CD14-positive monocyte (primary cell): ENCODE measurements around the gene SPX. TPM values are rescaled to one million over a fixed set of nuclear protein-coding genes. Genes with fewer than 3 reads are reported as not detected.

Source experiments
- DNase-seq, 3 donors: peaks; one replicate each; pipeline ENCODE4 v3.0.0-alpha.2; 2011 to 2022
- H2AFZ ChIP-seq: 2 replicates; pipeline ENCODE4 v1.6.0; 2012; ENCODE audit warnings: mild to moderate bottlenecking, low read depth, low read length, inconsistent platforms; ENCODE audit not compliant: insufficient read depth, poor library complexity, severe bottlenecking
- H3K27ac ChIP-seq, 2 donors: 1 replicate in 1 of 2; 2 replicates in 1 of 2; pipeline ENCODE4 v1.5.1; 2012 to 2013; ENCODE audit warnings: low read length in 2 of 2, control low read depth in 1 of 2, inconsistent platforms in 1 of 2, low read depth in 1 of 2, mild to moderate bottlenecking in 1 of 2
- H3K27me3 ChIP-seq, 2 donors: one replicate each; pipeline versions ENCODE4 v1.6.0 to v1.6.1; 2011 to 2013; ENCODE audit warnings: low read length in 2 of 2; ENCODE audit not compliant: control insufficient read depth in 2 of 2, insufficient read depth in 2 of 2
- H3K36me3 ChIP-seq, 2 donors: replicated peaks in 1 of 2; 1 replicate in 1 of 2; 2 replicates in 1 of 2; pipeline versions ENCODE4 v1.5.1 to v1.6.1; 2012 to 2013; ENCODE audit warnings: low read length in 2 of 2, control low read depth in 1 of 2, inconsistent platforms in 1 of 2, mild to moderate bottlenecking in 1 of 2; ENCODE audit not compliant: insufficient read depth in 2 of 2, control insufficient read depth in 1 of 2
- H3K4me1 ChIP-seq, 2 donors: 1 replicate in 1 of 2; 2 replicates in 1 of 2; pipeline versions ENCODE4 v1.5.1 to v1.6.1; 2012 to 2013; ENCODE audit warnings: low read length in 2 of 2, control low read depth in 1 of 2, inconsistent platforms in 1 of 2, mild to moderate bottlenecking in 1 of 2, moderate library complexity in 1 of 2; ENCODE audit not compliant: insufficient read depth in 2 of 2, control insufficient read depth in 1 of 2
- H3K4me2 ChIP-seq: replicated peaks from 2 replicates; pipeline ENCODE3; 2012; ENCODE audit warnings: low read length, moderate library complexity, mild to moderate bottlenecking; ENCODE audit not compliant: poor library complexity, severe bottlenecking; ENCODE audit errors: extremely low read depth
- H3K4me3 ChIP-seq, 3 experiments: fragments of 200-600 bp in 1 of 3; sonication (generic) in 1 of 3; replicated peaks in 1 of 3; 1 replicate in 2 of 3; 2 replicates in 1 of 3; pipeline ENCODE4 v1.5.1; 2011 to 2013; ENCODE audit warnings: low read length in 3 of 3, mild to moderate bottlenecking in 3 of 3, control low read depth in 2 of 3, low read depth in 2 of 3, inconsistent platforms in 1 of 3, moderate library complexity in 1 of 3
- H3K79me2 ChIP-seq: 2 replicates; pipeline ENCODE4 v1.6.0; 2012; ENCODE audit warnings: mild to moderate bottlenecking, control low read depth, inconsistent platforms, low read length, moderate library complexity; ENCODE audit not compliant: insufficient read depth
- H3K9ac ChIP-seq: 2 replicates; pipeline ENCODE4 v1.6.0; 2017; ENCODE audit warnings: low read length, mild to moderate bottlenecking; ENCODE audit not compliant: insufficient read depth, poor library complexity, severe bottlenecking
- H3K9me3 ChIP-seq, 2 donors: replicated peaks in 1 of 2; 1 replicate in 1 of 2; 2 replicates in 1 of 2; pipeline versions ENCODE4 v1.5.1 to v1.6.1; 2012 to 2013; ENCODE audit warnings: low read length in 2 of 2, control low read depth in 1 of 2; ENCODE audit not compliant: control insufficient read depth in 1 of 2, insufficient read depth in 1 of 2
- H4K20me1 ChIP-seq: 2 replicates; pipeline ENCODE4 v1.6.0; 2012; ENCODE audit warnings: mild to moderate bottlenecking, low read length, control low read depth, moderate library complexity; ENCODE audit not compliant: insufficient read depth
- H3K27ac Mint-ChIP-seq, 7 donors: one replicate each; pipeline ENCODE4 v1.8.0; 2020; ENCODE audit warnings: mild to moderate bottlenecking in 7 of 7, mixed read lengths in 7 of 7, moderate library complexity in 6 of 7, inconsistent platforms in 2 of 7
- H3K27me3 Mint-ChIP-seq, 3 donors: one replicate each; pipeline ENCODE4 v1.8.0; 2021 to 2022; ENCODE audit warnings: low read depth in 3 of 3, mild to moderate bottlenecking in 3 of 3, mixed read lengths in 3 of 3, moderate library complexity in 3 of 3, inconsistent platforms in 1 of 3
- H3K36me3 Mint-ChIP-seq, 2 donors: one replicate each; pipeline ENCODE4 v1.8.0; 2020; ENCODE audit warnings: mixed read lengths in 2 of 2, inconsistent platforms in 1 of 2, mild to moderate bottlenecking in 1 of 2
- H3K4me1 Mint-ChIP-seq: one replicate; pipeline ENCODE4 v1.8.0; 2020; ENCODE audit warnings: mild to moderate bottlenecking, mixed read lengths
- H3K4me3 Mint-ChIP-seq, 2 donors: one replicate each; pipeline ENCODE4 v1.8.0; 2020; ENCODE audit warnings: mild to moderate bottlenecking in 2 of 2, mixed read lengths in 2 of 2, moderate library complexity in 1 of 2
- H3K9me3 Mint-ChIP-seq, 7 donors: one replicate each; pipeline ENCODE4 v1.8.0; 2020 to 2022; ENCODE audit warnings: mixed read lengths in 7 of 7, mild to moderate bottlenecking in 6 of 7, moderate library complexity in 6 of 7, inconsistent platforms in 2 of 7
- CTCF ChIP-seq: fragments of 200-600 bp; IDR thresholded peaks from one replicate; pipeline ENCODE4 v1.8.0; 2022; ENCODE audit warnings: antibody characterized with exemption, mild to moderate bottlenecking
- WGBS: methylation state at CpG from one replicate; pipeline ENCODE4 v1.1.5; 2013; ENCODE audit warnings: missing lambda C conversion rate; ENCODE audit not compliant: insufficient coverage; 5-methylcytosine and 5-hydroxymethylcytosine counted together
- intact Hi-C, 2 donors: fragments of 100-400 bp; cut with micrococcal nuclease; formaldehyde crosslinking; loops; one replicate each; pipeline versions ENCODE4 v1.15.0 to v1.15.1; 2023
- polyA plus RNA-seq, 3 donors: library from polyadenylated mRNA; depleted of rRNA in 1 of 3; unstranded in 2 of 3; stranded (reverse) in 1 of 3; fragments of 300-500 nt in 2 of 3; fragments of >200 nt in 1 of 3; fragmentation: Illumina TruSeq in 2 of 3; gene quantifications; 1 replicate in 2 of 3; 2 replicates in 1 of 3; pipeline ENCODE4 v1.2.3, GENCODE V29; 2012 to 2021

SPX gene
- polyA plus RNA-seq, 3 donors: 0.21 TPM; not detected in 2

- H3K9ac ChIP-seq: no peak overlapping the region
- H3K4me2 ChIP-seq: no peak overlapping the region
- no peak overlapping the region for H3K4me3 ChIP-seq
- no peak for DNase-seq
- Mint-ChIP-seq H3K27ac (no peak overlapping the region), H3K36me3 (no peaks in the 10 kb centered on the region), H3K9me3 (no peaks in the 10 kb centered on the region), H3K4me3 (no peak overlapping the region), H3K27me3 (peaks cover 0 to 2% (median 0%) of the 10 kb centered on the region in 3 donors), H3K4me1 (no peaks in the 10 kb centered on the region)
- H3K36me3 ChIP-seq: no peaks in the 10 kb centered on the region
- no peaks in the 10 kb centered on the region for H3K79me2 ChIP-seq
- intact Hi-C loops: no loop called here
- no peaks in the 10 kb centered on the region for H4K20me1 ChIP-seq
- H3K27me3 ChIP-seq: no peaks in the 10 kb centered on the region
- TF ChIP-seq CTCF: no peak
- H3K27ac ChIP-seq: no peak overlapping the region
- H3K4me1 ChIP-seq: no peaks in the 10 kb centered on the region
- WGBS: 11% methylated on average over 5 of the region's 5 CpGs
- H3K9me3 ChIP-seq: no peaks in the 10 kb centered on the region
- H2AFZ ChIP-seq: no peak overlapping the region
Observed at GRCh38 chr12:21542403-21542802, 16.3 kb downstream of the SPX start.

GRCh38 chr12:21543151-21543550 lies 17.1 kb downstream of the SPX start:
- H3K27me3 Mint-ChIP-seq: no peaks in the 10 kb centered on the region
- TF ChIP-seq CTCF: no peak
- intact Hi-C loops: no loop called here

More at GRCh38 chr12:21543151-21543550, 17.1 kb downstream of the SPX start:
- no peaks in the 10 kb centered on the region for H3K27me3 ChIP-seq
- no peaks in the 10 kb centered on the region for H3K4me1 Mint-ChIP-seq
- DNase-seq: no peak
- no peaks in the 10 kb centered on the region for H3K9me3 Mint-ChIP-seq
- no peak overlapping the region for H3K4me2 ChIP-seq
- H3K36me3 ChIP-seq: no peaks in the 10 kb centered on the region
- no peak overlapping the region for H3K9ac ChIP-seq
- H3K4me1 ChIP-seq: no peaks in the 10 kb centered on the region
- no peak overlapping the region for H2AFZ ChIP-seq
- no peak overlapping the region for H3K4me3 Mint-ChIP-seq
- H3K27ac ChIP-seq: no peak overlapping the region
- no peaks in the 10 kb centered on the region for H3K79me2 ChIP-seq
- no peak overlapping the region for H3K4me3 ChIP-seq
- no peaks in the 10 kb centered on the region for H3K9me3 ChIP-seq
- H3K36me3 Mint-ChIP-seq: no peaks in the 10 kb centered on the region
- H4K20me1 ChIP-seq: no peaks in the 10 kb centered on the region
- H3K27ac Mint-ChIP-seq: no peak overlapping the region
